GM15510 (cell line): Measurements from ENCODE around the gene ST8SIA2.

Experiments
- POLR2A ChIP-seq: IDR thresholded peaks from 3 replicates; pipeline ENCODE4 v1.6.1; 2011; ENCODE audit warnings: borderline replicate concordance; ENCODE audit not compliant: insufficient read length; ENCODE audit errors: extremely low read depth

The ST8SIA2 gene

GRCh38 chr15:92391640-92392039 is 2.0 kb upstream of the ST8SIA2 start:
- TF ChIP-seq POLR2A, result no peak

- no peak for TF ChIP-seq POLR2A
Observed at GRCh38 chr15:92392462-92392861, 1.2 kb upstream of the ST8SIA2 start.

DNA sequence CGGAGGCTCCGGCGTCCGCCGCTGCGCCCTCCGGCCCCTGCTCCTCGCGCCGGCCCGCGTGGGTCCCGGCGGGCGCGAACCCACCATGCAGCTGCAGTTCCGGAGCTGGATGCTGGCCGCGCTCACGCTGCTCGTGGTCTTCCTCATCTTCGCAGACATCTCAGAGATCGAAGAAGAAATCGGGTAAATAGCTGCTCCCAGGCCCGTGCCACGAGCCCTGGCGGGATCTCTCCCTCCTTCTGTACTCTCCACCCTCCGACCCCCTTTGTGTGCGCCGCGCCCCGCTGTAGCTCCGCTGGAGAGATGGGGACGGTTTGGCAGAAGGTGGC is 263 bp downstream of the ST8SIA2 start:
- no peak for TF ChIP-seq POLR2A

GRCh38 chr15:92394309-92395097 is 822 bp downstream of the ST8SIA2 start:
- TF ChIP-seq POLR2A, result no peak

DNA sequence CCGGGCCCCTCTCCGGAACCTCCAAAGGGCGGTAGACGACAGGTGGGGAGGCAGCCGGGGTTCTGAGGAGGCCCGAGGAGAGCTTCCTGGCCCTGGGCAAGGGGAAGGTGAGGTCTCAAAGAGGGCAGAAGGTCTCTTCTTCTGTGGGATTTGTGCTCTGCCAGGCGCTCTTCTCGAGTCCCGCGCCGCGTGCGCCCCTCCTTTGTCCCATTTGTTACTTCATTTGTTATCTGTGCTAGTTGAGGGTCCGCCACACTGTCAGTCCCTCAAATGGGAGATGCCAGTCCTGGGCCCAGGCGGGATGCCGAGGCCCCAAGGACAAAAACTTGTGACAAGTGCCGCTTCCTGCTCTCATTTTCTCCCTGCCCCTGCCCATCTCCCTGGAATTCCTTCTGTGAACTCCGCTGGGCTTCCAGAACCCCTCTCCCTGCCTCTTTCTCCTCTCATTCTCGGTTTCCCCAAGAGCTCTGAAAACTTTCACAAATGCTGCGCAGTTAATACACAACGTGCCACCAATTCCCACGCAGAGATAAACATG is 1.5 kb downstream of the ST8SIA2 start:
- TF ChIP-seq POLR2A, result no peak

DNA sequence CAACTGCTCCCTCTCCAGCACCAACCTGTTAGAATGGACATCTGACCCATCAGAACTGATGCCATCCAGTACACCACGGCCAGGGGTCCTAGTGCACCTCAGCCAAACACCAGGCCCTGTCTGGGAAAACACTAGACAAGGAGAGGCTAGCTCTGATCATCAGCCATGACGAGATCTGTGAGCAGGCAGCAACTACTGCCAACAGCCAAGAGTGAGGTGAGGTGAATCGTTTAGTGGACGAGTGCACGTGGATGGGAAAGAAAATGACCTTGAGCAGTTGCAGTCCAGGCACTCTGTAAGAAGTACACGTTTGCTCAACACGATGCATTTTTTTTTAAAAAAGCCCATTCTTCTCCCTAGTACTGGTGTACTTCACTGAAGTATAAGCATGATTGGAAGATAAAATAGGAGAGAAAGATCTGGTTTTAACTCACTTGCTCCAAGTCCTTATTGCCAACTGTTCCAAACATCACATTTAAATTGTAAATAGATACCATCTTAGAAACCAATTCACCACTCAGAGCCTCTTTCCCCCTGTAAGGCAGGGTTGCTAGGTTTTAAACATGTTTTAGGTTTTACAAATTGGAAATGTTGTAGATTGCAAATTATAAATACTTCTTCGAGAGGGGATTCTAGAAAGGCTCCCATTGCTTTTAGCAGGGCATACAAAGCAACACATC is 5.7 kb downstream of the ST8SIA2 start:
- TF ChIP-seq POLR2A, result no peak

DNA sequence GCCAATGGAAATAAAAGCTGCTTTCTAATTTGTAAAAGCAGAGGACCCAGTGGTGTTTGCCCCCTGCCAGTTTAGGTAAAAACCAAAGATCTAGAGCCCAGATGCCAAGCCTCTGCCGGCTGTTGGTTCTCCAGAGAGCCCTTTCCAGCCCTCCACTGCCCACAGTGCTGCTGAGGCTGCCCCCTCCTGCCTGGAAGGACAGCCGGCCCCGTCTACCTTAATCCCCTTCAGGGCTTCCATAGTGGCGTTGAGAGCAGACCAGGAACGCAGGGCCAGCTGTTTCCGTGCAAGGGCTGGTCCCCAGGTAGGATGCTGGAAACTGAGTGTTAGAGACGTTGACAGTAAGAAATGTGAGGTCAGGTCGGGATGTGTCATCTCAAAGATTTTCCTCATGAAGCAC is 6.9 kb downstream of the ST8SIA2 start:
- no peak for TF ChIP-seq POLR2A

DNA sequence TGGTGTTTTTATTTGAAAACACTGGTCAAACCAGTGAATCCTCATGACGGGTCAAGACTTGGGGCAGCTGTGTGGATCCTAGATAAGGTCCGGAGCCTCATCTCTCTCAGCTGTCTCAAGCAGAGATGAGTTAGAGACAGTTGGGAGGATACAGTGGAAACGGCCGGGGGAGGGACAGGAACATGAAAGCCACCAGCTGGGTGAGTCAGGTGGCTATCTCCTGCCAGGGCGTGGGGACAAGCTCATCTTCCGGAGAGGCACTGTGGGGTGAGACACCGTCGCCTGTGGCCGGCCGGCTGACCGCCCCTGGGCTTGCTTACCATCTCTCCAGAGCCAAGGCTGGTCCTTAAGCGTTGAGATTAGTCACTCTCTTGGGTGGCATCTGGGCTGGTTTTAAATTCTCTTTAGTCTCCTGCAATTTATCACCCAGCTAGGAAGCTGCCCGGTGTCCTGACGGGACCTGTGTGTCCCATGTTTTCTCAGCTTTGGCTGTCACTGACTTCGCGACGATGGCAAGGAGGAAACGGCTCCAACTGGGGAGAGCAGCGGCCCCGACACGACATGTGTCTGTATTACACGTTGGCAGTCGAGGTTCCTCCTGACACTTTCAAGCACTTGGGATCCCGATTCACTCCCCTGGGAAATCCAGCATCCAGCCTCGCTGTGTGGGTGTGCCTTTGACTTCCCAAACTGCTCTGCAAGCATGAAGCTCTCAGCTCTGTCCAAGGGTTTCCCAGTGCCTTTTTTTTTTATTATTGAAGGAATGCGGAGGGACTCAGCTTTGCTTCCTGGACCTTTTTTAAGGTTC is 7.5 kb downstream of the ST8SIA2 start:
- no peak for TF ChIP-seq POLR2A

- TF ChIP-seq POLR2A, result no peak
Observed at GRCh38 chr15:92402751-92403150, 9.1 kb downstream of the ST8SIA2 start.

GRCh38 chr15:92405942-92406341 is 12.3 kb downstream of the ST8SIA2 start:
- TF ChIP-seq POLR2A, result no peak

DNA sequence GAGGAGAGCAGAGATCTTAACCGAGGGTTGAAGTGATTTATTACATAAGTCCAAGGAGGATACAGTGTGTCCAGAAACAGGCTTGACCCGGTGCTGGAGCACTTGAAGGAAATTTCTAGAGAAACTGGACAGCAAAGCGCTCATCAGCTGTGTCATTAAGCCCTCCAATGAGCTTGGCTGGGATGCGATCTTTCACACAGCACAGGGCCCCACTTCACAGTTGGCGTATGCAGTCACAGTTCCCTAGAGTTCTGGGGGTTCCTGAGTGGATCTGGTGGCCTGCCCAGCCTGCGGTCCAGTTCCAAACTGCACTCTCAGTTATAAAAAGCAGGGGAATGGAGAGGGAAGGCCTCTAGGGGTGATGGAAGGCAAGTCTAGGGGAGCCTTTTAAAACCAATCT is 13.6 kb downstream of the ST8SIA2 start:
- no peak for TF ChIP-seq POLR2A

DNA sequence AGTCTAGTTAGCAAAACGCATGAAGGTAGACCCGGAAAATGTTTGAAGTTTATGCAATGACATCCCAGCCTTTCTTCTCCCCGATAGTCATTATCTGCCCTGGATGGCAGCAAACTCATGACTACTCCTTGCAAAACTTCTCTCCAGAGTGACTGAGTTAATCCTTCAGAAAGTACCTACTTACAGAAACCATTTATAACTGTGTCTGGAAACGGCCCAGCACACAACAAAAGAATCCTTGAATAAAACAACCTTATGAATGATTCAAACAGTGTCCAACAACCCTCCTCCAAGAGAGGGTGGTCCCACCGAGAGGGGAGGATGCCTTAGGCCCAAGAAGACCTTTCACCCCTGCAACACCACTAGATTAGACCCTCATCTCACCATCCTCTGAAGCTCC is 14.2 kb downstream of the ST8SIA2 start:
- no peak for TF ChIP-seq POLR2A

DNA sequence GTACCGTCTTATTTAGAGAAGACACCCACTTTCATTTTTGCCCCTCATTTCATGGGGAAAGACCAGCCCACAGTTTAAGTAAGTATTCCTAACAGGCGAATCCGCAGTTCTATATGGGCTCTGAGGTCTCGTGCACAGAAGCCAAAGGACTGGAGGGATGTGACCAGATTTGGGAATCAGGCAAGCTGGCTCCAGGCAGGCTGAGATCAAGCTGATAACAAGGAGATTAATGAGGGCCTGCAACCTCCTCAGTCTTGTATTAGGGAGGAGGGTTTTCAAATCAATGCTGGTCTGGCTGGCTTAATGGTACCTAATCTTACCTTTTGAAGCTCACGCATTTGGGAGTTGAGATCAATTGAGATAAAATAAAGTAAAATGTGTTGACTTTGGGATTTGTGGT is 15.3 kb downstream of the ST8SIA2 start:
- TF ChIP-seq POLR2A, result no peak

GRCh38 chr15:92409521-92409920 is 15.8 kb downstream of the ST8SIA2 start:
- no peak for TF ChIP-seq POLR2A

- no peak for TF ChIP-seq POLR2A
Observed at GRCh38 chr15:92410537-92410936, 16.9 kb downstream of the ST8SIA2 start.
